OCI-LY1 (cell line): Measurements from ENCODE around the gene XAGE1A.
"Not testable (repeated sequence)": the region's sequence is repeated elsewhere in the genome, so short reads cannot be mapped to it uniquely, and the experiment has no call there.

ENCODE experiments used
- EZH2 ChIP-seq: fragments of 200-600 bp; sonication (generic), shearing (Covaris generic); IDR thresholded peaks from 2 replicates; pipeline ENCODE4 v1.8.0; 2017; ENCODE audit warnings: borderline replicate concordance, mixed run types, mild to moderate bottlenecking, antibody characterized with exemption, low read length, moderate library complexity, mixed read lengths
- TF ChIP-seq, protein P1 (sequence below): fragments of 200-600 bp; sonication (generic), shearing (Covaris generic); IDR thresholded peaks from 2 replicates; pipeline ENCODE4 v1.5.1; 2017; ENCODE audit warnings: mild to moderate bottlenecking, antibody characterized with exemption, low read length, moderate library complexity, mixed read lengths

DNA sequence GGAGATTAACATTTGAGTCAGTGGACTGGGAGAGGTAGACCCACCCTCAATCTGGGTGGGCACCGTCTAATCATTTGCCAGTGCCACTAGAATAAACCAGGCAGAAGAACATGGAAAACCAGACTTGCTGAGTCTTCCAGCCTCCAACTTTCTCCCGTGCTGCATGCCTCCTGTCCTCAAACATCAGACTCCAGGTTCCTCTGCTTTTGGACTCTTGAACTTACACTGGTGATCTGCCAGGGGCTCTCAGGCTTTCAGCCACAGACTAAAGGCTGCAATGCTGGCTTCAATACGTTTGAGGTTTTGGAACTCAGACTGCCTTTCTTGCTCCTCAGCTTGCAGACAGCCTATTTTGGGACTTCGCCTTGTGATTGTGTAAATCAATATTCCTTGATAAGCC lies 45.4 kb downstream of the XAGE1A start:
- TF ChIP-seq, protein P1, sequence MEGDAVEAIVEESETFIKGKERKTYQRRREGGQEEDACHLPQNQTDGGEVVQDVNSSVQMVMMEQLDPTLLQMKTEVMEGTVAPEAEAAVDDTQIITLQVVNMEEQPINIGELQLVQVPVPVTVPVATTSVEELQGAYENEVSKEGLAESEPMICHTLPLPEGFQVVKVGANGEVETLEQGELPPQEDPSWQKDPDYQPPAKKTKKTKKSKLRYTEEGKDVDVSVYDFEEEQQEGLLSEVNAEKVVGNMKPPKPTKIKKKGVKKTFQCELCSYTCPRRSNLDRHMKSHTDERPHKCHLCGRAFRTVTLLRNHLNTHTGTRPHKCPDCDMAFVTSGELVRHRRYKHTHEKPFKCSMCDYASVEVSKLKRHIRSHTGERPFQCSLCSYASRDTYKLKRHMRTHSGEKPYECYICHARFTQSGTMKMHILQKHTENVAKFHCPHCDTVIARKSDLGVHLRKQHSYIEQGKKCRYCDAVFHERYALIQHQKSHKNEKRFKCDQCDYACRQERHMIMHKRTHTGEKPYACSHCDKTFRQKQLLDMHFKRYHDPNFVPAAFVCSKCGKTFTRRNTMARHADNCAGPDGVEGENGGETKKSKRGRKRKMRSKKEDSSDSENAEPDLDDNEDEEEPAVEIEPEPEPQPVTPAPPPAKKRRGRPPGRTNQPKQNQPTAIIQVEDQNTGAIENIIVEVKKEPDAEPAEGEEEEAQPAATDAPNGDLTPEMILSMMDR = not testable (repeated sequence)
- not testable (repeated sequence) for TF ChIP-seq EZH2
